ENCODE data around the gene TRIM3. TPM values are rescaled to one million over a fixed set of nuclear protein-coding genes. Genes with fewer than 3 reads are reported as not detected.

TRIM3 gene
- total and polyA plus RNA-seq, 2 experiments from 2014 or later: 7.9 to 21.1 TPM

DNA sequence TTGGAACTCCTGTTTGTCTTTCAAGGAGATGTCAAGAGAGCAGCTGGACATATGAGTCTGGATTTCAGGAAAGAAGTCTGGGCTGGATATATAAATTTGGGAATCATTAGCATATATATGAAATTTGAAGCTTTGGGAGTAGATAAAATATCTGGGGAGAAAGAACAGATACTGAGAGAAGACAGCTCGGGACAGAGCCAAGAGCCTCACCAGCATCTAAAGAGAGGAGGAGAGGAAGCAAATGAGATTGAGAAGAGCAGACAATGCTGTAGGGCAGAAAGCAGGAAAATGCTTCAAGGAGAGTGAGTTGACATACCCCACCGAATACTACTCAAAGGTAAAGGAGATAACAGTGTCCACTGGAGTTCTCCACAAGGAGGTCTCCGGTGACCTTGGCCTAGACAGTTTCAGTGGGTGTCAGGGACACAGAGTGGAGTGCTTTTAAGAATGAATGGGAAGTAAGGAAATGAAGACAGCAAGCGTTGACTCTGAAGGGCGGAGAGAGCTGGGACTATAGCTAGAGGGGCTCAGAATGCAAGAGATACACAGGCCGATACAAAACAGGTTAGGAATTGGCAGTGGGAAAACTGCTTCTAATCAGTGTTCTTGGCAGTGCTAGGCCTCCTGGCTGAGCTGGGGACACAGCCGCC is 55.7 kb downstream of the TRIM3 start (continued):
- TF ChIP-seq, protein P1, sequence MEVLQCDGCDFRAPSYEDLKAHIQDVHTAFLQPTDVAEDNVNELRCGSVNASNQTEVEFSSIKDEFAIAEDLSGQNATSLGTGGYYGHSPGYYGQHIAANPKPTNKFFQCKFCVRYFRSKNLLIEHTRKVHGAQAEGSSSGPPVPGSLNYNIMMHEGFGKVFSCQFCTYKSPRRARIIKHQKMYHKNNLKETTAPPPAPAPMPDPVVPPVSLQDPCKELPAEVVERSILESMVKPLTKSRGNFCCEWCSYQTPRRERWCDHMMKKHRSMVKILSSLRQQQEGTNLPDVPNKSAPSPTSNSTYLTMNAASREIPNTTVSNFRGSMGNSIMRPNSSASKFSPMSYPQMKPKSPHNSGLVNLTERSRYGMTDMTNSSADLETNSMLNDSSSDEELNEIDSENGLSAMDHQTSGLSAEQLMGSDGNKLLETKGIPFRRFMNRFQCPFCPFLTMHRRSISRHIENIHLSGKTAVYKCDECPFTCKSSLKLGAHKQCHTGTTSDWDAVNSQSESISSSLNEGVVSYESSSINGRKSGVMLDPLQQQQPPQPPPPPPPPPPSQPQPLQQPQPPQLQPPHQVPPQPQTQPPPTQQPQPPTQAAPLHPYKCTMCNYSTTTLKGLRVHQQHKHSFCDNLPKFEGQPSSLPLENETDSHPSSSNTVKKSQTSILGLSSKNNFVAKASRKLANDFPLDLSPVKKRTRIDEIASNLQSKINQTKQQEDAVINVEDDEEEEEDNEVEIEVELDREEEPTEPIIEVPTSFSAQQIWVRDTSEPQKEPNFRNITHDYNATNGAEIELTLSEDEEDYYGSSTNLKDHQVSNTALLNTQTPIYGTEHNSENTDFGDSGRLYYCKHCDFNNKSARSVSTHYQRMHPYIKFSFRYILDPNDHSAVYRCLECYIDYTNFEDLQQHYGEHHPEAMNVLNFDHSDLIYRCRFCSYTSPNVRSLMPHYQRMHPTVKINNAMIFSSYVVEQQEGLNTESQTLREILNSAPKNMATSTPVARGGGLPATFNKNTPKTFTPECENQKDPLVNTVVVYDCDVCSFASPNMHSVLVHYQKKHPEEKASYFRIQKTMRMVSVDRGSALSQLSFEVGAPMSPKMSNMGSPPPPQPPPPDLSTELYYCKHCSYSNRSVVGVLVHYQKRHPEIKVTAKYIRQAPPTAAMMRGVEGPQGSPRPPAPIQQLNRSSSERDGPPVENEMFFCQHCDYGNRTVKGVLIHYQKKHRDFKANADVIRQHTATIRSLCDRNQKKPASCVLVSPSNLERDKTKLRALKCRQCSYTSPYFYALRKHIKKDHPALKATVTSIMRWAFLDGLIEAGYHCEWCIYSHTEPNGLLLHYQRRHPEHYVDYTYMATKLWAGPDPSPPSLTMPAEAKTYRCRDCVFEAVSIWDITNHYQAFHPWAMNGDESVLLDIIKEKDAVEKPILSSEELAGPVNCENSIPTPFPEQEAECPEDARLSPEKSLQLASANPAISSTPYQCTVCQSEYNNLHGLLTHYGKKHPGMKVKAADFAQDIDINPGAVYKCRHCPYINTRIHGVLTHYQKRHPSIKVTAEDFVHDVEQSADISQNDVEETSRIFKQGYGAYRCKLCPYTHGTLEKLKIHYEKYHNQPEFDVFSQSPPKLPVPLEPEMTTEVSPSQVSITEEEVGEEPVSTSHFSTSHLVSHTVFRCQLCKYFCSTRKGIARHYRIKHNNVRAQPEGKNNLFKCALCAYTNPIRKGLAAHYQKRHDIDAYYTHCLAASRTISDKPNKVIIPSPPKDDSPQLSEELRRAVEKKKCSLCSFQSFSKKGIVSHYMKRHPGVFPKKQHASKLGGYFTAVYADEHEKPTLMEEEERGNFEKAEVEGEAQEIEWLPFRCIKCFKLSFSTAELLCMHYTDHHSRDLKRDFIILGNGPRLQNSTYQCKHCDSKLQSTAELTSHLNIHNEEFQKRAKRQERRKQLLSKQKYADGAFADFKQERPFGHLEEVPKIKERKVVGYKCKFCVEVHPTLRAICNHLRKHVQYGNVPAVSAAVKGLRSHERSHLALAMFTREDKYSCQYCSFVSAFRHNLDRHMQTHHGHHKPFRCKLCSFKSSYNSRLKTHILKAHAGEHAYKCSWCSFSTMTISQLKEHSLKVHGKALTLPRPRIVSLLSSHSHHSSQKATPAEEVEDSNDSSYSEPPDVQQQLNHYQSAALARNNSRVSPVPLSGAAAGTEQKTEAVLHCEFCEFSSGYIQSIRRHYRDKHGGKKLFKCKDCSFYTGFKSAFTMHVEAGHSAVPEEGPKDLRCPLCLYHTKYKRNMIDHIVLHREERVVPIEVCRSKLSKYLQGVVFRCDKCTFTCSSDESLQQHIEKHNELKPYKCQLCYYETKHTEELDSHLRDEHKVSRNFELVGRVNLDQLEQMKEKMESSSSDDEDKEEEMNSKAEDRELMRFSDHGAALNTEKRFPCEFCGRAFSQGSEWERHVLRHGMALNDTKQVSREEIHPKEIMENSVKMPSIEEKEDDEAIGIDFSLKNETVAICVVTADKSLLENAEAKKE (CRISPR knock-in tag; IDR thresholded peaks at IDR 0.05): no peak
- no peak for TF ChIP-seq NANOG (IDR thresholded peaks at IDR 0.05; ENCODE audit: borderline replicate concordance)
- TF ChIP-seq POLR2AphosphoS5 (IDR thresholded peaks at IDR 0.05; ENCODE audit: low read depth): no peak

DNA sequence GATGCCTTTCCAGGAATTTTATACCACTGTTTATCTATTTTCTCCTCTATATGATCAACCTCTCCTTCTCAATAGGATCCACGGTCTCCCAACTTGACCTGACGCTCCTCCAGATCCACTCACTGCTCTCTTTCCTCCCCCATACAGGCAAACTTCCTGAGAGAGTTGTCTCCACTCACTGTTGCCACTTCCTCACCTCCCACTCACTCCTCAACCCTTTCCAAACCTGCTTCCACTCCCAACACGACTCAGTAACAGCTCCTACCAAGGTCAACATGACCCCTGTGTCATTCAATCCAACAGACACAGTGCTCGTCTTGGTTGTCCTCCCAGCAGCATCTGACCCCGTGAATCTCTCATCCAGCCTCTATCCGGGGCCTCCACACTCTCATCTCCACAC is 57.9 kb downstream of the TRIM3 start:
- Mint-ChIP-seq H3K4me1 (peaks cover 9% of the 10 kb centered on the region; the same call in 2 of the 3 replicates), H3K27ac (no peak overlapping the region), H3K9me3 (no peaks in the 10 kb centered on the region), H3K27me3 (ENCODE audit: insufficient read depth, low read depth, poor library complexity) (peaks cover 9% of the 10 kb centered on the region), H3K4me3 (no peak overlapping the region), H3K36me3 (ENCODE audit: low read depth) (no peaks in the 10 kb centered on the region)
- ATAC-seq (no peak), DNase-seq (ENCODE audit: low spot score) (no peak)
- Histone ChIP-seq H3K4me1 (ENCODE audit: insufficient read depth) (peaks cover 7% of the 10 kb centered on the region; the same call in 1 of the 2 replicates), H3K27ac (ENCODE audit: low read depth) (no peak overlapping the region), H3K79me2 (replicated peaks; ENCODE audit: insufficient read depth) (0 out of 2 replicates have a peak, but pooled peaks cover 3% of the 10 kb centered on the region), H3F3A (replicated peaks; ENCODE audit: low read depth) (no peaks in the 10 kb centered on the region), H3K4me2 (no peak overlapping the region), H3K27me3 (ENCODE audit: insufficient read depth) (peaks cover 20% of the 10 kb centered on the region), H3K4me3 (no peak overlapping the region), H4K20me1 (replicated peaks; ENCODE audit: insufficient read depth) (no peaks in the 10 kb centered on the region), H3K9me2 (ENCODE audit: insufficient read depth) (no peaks in the 10 kb centered on the region), H3K36me3 (ENCODE audit: insufficient read depth) (no peaks in the 10 kb centered on the region), H2AFZ (no peak overlapping the region)
- TF ChIP-seq ZNF114 (CRISPR knock-in tag; IDR thresholded peaks at IDR 0.05) (no peak), EZH2 (IDR thresholded peaks at IDR 0.05; ENCODE audit: low read depth, unreplicated experiment) (no peak), STAT1 (IDR thresholded peaks at IDR 0.05; ENCODE audit: unreplicated experiment) (no peak), POLR2AphosphoS5 (IDR thresholded peaks at IDR 0.05; ENCODE audit: low read depth) (no peak), ZNF331 (CRISPR knock-in tag; IDR thresholded peaks at IDR 0.05; ENCODE audit: low read depth) (no peak), CREB1 (CRISPR knock-in tag; IDR thresholded peaks at IDR 0.05; ENCODE audit: low read depth) (no peak), JUNB (IDR thresholded peaks at IDR 0.05; ENCODE audit: unreplicated experiment) (no peak), NANOG (IDR thresholded peaks at IDR 0.05; ENCODE audit: borderline replicate concordance) (no peak), EZH2phosphoT487 (IDR thresholded peaks at IDR 0.05; ENCODE audit: unreplicated experiment) (no peak)
- TF ChIP-seq, protein P2, sequence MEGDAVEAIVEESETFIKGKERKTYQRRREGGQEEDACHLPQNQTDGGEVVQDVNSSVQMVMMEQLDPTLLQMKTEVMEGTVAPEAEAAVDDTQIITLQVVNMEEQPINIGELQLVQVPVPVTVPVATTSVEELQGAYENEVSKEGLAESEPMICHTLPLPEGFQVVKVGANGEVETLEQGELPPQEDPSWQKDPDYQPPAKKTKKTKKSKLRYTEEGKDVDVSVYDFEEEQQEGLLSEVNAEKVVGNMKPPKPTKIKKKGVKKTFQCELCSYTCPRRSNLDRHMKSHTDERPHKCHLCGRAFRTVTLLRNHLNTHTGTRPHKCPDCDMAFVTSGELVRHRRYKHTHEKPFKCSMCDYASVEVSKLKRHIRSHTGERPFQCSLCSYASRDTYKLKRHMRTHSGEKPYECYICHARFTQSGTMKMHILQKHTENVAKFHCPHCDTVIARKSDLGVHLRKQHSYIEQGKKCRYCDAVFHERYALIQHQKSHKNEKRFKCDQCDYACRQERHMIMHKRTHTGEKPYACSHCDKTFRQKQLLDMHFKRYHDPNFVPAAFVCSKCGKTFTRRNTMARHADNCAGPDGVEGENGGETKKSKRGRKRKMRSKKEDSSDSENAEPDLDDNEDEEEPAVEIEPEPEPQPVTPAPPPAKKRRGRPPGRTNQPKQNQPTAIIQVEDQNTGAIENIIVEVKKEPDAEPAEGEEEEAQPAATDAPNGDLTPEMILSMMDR (conservative IDR thresholded peaks at IDR 0.05; ENCODE audit: low read depth in 2 of 2): no peak
- TF ChIP-seq, protein P3, sequence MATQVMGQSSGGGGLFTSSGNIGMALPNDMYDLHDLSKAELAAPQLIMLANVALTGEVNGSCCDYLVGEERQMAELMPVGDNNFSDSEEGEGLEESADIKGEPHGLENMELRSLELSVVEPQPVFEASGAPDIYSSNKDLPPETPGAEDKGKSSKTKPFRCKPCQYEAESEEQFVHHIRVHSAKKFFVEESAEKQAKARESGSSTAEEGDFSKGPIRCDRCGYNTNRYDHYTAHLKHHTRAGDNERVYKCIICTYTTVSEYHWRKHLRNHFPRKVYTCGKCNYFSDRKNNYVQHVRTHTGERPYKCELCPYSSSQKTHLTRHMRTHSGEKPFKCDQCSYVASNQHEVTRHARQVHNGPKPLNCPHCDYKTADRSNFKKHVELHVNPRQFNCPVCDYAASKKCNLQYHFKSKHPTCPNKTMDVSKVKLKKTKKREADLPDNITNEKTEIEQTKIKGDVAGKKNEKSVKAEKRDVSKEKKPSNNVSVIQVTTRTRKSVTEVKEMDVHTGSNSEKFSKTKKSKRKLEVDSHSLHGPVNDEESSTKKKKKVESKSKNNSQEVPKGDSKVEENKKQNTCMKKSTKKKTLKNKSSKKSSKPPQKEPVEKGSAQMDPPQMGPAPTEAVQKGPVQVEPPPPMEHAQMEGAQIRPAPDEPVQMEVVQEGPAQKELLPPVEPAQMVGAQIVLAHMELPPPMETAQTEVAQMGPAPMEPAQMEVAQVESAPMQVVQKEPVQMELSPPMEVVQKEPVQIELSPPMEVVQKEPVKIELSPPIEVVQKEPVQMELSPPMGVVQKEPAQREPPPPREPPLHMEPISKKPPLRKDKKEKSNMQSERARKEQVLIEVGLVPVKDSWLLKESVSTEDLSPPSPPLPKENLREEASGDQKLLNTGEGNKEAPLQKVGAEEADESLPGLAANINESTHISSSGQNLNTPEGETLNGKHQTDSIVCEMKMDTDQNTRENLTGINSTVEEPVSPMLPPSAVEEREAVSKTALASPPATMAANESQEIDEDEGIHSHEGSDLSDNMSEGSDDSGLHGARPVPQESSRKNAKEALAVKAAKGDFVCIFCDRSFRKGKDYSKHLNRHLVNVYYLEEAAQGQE (IDR thresholded peaks at IDR 0.05; ENCODE audit: unreplicated experiment): no peak
